Measurements from ENCODE around the gene SLFN12.
"Not testable (repeated sequence)": the region's sequence is repeated elsewhere in the genome, so short reads cannot be mapped to it uniquely, and the experiment has no call there.

SLFN12 gene

DNA sequence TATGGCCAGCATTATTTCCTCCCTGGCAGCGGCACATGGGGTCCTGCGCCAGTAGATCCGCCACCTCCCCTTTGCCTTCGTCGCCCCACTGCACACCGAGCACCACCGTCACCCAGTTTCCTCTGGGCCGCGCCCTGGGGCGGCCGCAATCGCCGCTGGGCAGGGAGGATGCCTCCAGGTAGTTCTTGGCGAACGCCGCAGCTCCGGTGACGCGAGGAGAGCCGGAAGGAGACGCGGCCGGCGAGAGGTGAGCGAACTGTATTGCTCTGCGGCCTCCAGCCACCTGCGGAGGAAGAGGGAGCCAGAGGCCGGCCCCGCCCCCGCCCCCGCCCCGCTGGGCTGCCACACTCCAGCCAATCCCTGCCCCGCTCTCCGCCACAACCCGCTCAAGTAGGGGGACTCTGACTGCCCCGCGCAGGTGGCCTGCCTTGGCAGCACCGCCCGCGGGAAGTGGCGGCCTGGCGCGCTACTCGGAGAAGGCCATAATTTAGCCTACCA lies 28.1 kb upstream of the SLFN12 start:
- no peak overlapping the region for H3K27ac ChIP-seq
- TF ChIP-seq, protein P1, sequence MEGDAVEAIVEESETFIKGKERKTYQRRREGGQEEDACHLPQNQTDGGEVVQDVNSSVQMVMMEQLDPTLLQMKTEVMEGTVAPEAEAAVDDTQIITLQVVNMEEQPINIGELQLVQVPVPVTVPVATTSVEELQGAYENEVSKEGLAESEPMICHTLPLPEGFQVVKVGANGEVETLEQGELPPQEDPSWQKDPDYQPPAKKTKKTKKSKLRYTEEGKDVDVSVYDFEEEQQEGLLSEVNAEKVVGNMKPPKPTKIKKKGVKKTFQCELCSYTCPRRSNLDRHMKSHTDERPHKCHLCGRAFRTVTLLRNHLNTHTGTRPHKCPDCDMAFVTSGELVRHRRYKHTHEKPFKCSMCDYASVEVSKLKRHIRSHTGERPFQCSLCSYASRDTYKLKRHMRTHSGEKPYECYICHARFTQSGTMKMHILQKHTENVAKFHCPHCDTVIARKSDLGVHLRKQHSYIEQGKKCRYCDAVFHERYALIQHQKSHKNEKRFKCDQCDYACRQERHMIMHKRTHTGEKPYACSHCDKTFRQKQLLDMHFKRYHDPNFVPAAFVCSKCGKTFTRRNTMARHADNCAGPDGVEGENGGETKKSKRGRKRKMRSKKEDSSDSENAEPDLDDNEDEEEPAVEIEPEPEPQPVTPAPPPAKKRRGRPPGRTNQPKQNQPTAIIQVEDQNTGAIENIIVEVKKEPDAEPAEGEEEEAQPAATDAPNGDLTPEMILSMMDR (conservative IDR thresholded peaks at IDR 0.05; ENCODE audit: low read depth): no peak
- ChIA-PET CTCF (no interaction called here), POLR2A (ENCODE audit: low non-redundant PET) (no interaction called here)
- DNase-seq (ENCODE audit: low spot score): peak; percentile 56

DNA sequence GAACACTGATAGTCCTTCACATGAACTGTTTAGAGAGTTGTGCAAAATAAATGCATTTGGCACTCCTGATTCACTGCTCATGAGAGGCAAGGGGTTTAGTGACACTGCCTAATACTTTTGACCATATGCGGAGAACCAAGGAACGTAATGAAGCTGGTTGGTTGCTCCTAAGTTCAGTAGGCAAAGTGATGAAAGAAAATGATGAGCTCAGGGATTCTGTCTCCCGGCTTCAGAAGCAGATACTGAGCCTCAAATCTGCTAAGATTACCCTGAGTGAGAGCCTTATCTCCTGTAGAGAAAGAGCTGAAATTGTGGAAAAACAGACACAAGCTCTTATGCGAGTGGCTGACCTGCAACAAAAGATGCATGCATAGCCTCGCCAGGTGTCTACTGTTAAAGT lies 21.7 kb upstream of the SLFN12 start:
- H3K27ac ChIP-seq; DNase-seq (ENCODE audit: low spot score); POLR2A ChIA-PET (ENCODE audit: low non-redundant PET): not testable (repeated sequence)
- CTCF ChIA-PET: interaction anchor here (0.8 kb wide), 1 partner anchor 40 kb away, joined by 4 read pairs; no protein-coding TSS in a partner anchor

DNA sequence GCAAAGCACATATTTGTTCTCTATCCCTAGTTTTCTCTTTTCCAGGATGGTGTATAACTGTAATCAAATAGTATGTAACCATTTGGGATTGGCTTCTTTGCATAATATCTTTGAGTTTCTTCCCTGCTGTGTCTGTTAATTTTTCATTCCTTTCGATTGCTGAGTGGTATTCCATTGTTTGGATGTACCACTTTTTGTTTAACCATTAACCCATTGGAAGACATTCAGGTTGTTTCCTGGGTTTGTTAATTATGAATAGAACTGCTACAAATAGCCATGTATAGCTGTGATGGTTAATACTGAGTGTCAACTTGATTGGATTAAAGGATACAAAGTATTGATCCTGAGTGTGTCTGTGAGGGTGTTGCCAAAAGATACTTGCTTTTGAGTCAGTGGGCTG lies 20.9 kb upstream of the SLFN12 start:
- DNase-seq (ENCODE audit: low spot score): no peak
- CTCF ChIA-PET: no interaction called here
- no peak overlapping the region for H3K27ac ChIP-seq
- TF ChIP-seq, protein P1 (conservative IDR thresholded peaks at IDR 0.05; ENCODE audit: low read depth): no peak
- POLR2A ChIA-PET (ENCODE audit: low non-redundant PET): no interaction called here

DNA sequence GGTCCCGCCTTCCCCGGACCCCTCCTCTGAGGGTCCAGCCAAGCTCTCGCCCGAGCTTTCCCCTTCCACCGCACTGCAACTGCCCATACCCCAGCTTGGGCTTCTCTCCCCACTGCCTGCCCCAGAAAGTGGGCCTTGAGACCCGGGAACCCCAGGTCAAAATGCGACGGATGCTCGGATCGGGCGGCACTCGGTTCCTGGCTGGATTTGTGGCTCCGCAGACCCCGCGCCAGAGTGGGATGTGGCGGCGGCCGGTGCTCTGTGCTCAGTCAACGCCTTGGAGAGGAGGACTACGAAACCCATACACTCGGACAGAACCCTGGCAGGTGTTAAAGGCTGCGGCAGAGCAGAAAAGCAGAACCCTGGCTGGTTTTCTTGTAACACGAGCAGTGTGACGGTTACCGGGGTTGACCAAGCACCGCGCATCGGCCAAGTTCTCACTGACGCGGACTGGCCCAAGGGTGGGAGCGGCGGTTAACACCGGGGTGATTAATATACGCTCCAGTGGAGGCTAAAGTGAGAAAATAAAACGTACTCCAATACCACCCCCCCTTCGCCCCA lies 17.2 kb upstream of the SLFN12 start:
- no peak for DNase-seq (ENCODE audit: low spot score)
- H3K27ac ChIP-seq: no peak overlapping the region
- TF ChIP-seq, protein P1 (conservative IDR thresholded peaks at IDR 0.05; ENCODE audit: low read depth): no peak
- ChIA-PET POLR2A (ENCODE audit: low non-redundant PET) (no interaction called here), CTCF (no interaction called here)

DNA sequence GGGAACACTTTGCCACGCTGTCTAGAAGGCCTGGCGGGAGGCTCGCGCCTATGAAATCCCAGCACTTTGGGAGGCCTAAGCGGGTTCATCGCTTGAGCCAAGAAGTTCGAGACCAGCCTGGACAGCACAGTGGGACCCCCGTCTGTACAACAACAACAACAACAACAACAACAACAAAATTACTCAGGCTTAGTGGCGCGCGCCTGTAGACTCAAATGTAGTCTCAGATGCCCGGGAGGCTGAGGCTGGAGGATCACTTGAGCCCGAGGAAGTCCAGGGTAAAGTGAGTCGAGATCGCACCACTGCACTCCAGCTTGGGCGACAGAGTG lies 16.6 kb upstream of the SLFN12 start:
- no peak overlapping the region for H3K27ac ChIP-seq
- TF ChIP-seq, protein P1 (conservative IDR thresholded peaks at IDR 0.05; ENCODE audit: low read depth): no peak
- ChIA-PET CTCF (no interaction called here), POLR2A (ENCODE audit: low non-redundant PET) (no interaction called here)
- no peak for DNase-seq (ENCODE audit: low spot score)

DNA sequence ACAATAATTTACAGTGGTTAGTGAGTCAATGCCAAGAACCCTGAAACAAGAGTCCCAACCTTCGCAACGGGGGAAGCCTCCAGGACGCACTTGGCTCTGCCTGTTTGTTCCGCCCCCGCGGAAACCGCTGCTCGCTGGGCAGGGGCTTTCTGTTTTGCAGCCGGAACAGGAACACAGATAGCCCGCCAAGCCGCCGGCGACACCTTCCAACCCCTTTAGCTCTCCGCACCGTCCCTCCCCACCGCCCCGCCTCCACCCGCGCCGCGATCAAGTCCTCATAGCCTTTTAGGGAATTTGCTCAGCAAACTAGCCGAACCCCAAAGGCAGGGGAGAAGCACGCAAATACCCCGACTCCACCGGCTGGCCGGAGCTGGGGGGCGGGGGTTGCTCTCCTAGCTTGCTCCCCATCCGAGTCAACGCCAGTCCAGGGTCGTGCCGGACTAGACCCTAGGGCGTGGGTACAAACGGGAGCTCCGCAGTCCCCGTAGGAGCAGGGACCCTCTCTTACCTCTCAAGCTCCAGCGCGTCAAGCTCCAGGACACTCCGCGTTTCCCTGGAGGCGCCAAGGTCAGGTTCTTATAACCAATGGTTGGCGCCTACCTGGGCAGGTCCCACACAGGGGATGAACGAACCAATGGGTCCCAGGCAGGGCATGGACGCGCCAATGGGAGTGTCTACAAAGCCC lies 16.1 kb upstream of the SLFN12 start, which contains the start of gene SLFN13:
TSS of gene SLFN13 (minus strand) at position 553 of the 685 bp plus-strand sequence. CDS start 3,086 bp downstream, outside the sequence.
- ChIA-PET CTCF (interaction anchor here (0.8 to 1.0 kb wide), 2 partner anchors 85 to 91 kb away, joined by 3 read pairs; no protein-coding TSS in a partner anchor), POLR2A (ENCODE audit: low non-redundant PET) (no interaction called here)
- TF ChIP-seq, protein P1 (conservative IDR thresholded peaks at IDR 0.05; ENCODE audit: low read depth): no peak
- DNase-seq (ENCODE audit: low spot score): peak; percentile 81
- H3K27ac ChIP-seq: peak within 1 kb of the TSS; percentile 47

DNA sequence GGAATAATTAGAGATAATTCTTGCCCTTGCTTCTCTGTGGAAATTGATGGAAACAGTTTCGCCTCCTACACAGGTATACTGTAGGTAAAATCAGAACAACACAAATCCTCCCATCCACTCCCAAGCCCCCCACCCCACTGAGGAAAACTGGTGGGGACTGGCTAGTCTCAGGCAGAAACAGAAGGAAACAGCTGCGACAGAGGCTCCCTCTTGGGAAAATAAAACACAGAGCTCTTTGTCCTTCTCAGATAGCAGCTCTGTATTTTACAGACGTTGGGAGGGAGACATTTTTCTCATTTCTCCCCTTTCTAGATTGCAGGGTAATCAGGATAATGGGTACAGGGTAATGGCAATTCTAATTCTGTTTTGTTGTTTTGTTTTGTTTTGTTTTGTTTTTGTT lies 15.2 kb upstream of the SLFN12 start:
- POLR2A ChIA-PET (ENCODE audit: low non-redundant PET): no interaction called here
- TF ChIP-seq, protein P1 (conservative IDR thresholded peaks at IDR 0.05; ENCODE audit: low read depth): no peak
- CTCF ChIA-PET: interaction anchor here (0.8 to 1.0 kb wide), 2 partner anchors 86 to 92 kb away, joined by 3 read pairs; no protein-coding TSS in a partner anchor
- no peak overlapping the region for H3K27ac ChIP-seq
- no peak for DNase-seq (ENCODE audit: low spot score)
